ENCODE data around the gene BHLHE41.

BHLHE41 gene

GRCh38 chr12:26124446-26125399 is at the start of gene BHLHE41:
TSS of gene BHLHE41 (minus strand) at chr12:26125037. CDS start at chr12:26124779, 258 bp downstream.
- DNase-seq (ENCODE audit: low spot score) = no peak

GRCh38 chr12:26172946-26173552 is 48.2 kb upstream of the BHLHE41 start:
- no peak for DNase-seq (ENCODE audit: low spot score)

- DNase-seq (ENCODE audit: low spot score) = no peak
These were observed 47.7 kb upstream of the BHLHE41 start for GRCh38 chr12:26172539-26172938.

GRCh38 chr12:26172013-26172412 is 47.2 kb upstream of the BHLHE41 start:
- DNase-seq (ENCODE audit: low spot score) = no peak

DNA sequence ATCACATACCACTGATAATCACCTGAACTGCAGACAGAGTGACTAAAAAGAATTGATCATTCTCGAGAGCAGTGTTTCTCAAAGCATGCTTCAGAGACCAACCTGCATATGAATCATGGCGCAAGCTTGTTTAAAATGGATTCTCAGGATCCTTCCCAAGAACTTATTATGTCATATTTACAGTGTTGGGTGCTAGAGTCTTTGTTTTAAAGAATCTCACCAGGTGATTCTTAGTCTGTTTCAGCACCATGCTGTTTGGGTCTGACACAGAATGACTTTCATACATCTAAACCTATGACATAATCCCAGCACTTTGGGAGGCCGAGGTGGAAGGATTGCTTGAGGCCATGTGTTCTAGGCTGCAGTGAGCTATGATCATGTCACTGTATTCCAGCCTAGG is 39.3 kb upstream of the BHLHE41 start:
- DNase-seq (ENCODE audit: low spot score) = no peak

- DNase-seq (ENCODE audit: low spot score) = no peak
These were observed 38.1 kb upstream of the BHLHE41 start for GRCh38 chr12:26162905-26163304.

DNA sequence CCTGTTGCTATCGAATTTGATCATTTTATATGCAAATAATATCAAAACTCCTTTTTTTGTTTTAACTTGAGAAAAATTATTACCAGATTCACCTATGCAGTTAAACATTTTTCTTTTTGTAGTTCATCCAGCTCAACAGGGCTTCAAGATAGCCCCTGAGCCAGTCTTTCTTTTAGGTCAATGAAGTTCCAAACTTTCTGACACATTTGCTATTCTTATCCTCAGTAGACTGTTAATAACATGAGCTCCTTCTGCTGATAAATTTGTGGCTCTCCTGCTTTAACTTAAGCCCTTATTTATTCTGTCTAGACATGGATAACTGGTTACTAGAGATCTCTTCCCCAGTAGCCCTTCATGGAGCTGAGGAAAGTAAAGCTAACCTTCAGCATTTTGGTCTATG is 37.3 kb upstream of the BHLHE41 start:
- no peak for DNase-seq (ENCODE audit: low spot score)

- no peak for DNase-seq (ENCODE audit: low spot score)
These were observed 33.4 kb upstream of the BHLHE41 start for GRCh38 chr12:26158078-26158764.

DNA sequence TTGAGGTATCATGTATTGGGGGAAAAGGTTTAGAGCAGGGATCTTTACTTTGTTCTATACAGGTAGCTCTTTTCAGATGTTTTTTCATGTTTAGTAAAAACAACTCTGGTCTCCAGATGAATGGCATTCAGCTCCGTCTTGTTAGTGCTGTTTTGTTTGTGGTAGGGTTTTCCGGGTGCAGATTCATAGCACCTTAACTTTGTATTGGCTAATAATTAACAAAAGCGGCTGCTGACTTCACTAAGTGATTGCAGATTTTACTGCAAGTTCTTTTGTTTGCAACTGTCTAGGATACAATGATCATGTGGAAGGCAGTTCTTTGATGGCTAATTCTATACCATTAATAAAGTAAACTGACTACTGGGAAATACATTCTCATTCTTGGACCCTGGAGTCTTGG is 32.2 kb upstream of the BHLHE41 start:
- DNase-seq (ENCODE audit: low spot score) = no peak

- no peak for DNase-seq (ENCODE audit: low spot score)
These were observed 31.5 kb upstream of the BHLHE41 start for GRCh38 chr12:26156201-26156871.

DNA sequence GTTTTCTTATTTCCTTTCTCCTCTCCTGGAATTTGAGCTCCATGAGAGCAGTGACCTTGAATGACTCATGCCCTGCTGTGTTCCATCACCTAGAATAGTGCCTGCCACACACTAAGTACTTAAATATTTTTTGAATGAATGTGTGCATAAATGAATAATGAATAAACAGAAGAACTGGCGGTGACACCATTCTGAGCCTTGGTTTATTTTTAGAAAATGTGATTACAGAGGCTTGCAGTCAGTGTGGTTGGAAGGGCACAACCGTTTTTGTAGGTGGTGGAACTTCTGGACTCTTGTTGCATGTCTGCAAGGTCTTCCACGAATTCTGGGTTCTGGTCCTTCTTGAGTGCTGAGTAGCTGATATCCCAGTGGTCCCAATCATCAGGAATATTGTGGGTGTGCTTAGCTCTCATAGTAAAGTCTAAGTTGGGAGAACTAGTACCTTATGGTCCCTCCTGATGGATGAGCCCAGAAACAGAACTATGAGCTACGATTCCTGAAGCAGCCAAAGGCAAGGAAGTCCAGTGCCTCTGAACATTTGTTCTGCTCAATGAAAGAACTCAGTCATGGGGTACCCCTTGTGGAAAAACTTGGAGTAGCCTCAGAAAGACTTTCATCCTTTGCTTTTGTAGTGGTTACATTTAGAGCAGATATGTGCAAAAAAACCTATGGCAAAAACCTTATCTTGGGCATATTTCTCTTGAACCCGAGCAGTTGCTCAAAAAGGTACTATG is 28.8 kb upstream of the BHLHE41 start:
- no peak for DNase-seq (ENCODE audit: low spot score)

- DNase-seq (ENCODE audit: low spot score) = no peak
These were observed 27.8 kb upstream of the BHLHE41 start for GRCh38 chr12:26152507-26153102.

GRCh38 chr12:26150736-26151450 is 26.1 kb upstream of the BHLHE41 start:
- DNase-seq (ENCODE audit: low spot score) = no peak

DNA sequence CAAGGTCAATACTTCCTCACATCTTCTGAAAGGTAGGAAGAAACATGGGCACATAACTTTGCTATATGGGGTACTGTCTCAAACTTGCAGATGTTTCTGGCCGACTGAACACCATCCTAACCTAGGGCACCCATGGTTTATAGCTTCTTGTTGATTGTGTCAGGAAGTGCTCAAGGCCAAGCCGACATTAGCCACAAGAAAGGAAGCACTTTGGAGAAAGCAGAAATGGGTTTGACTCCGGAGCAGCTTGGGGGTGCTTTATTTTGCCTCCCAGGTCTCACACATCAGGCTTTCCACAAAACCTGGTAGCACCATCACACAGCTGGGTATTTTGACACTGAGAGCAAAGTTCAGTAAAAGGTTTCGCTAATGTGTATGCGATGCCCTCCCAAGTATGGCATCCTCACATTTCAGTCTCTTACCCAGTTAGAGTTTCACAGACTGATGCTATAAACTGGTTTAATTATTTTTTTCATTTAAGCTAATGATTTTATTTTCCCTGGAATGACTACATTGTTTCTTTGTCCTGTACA is 25.2 kb upstream of the BHLHE41 start:
- DNase-seq (ENCODE audit: low spot score) = no peak

GRCh38 chr12:26148291-26148690 is 23.5 kb upstream of the BHLHE41 start:
- DNase-seq (ENCODE audit: low spot score) = no peak

DNA sequence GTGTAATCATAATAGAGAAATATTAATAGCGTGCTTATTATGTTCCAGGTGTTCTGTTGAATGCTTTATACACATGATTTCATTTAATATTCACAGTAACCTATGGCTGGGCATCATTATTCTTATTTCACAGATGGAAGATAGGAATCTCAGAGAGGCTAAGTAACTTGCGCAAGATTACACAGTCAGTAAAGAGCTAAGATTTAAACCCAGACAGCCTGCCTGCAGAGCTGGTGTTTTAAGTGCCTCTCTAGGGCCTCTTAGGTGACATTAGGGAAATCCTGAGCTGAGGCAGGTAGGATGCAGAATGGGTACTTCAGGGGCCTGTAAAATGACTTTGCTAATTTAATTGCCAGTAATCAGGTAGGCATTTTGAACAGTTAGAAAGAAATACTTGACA is 18.5 kb upstream of the BHLHE41 start:
- DNase-seq (ENCODE audit: low spot score) = no peak

DNA sequence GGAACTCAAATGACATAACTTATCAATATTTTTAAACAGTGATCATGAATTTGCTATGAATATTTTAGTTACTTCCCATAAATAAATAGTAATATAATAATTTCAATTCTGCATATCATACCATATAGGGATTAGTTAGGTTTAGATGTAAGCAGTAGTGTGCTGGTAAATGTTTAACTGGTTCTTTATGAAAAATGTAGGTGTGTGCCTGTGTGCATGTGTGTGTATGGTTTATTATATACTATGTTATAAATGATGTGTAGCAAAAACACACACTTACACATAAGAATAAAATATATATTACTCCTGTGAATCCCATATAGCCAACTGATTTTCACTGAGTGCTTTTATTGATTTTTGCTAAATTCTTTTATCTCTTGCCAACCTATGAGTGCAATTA is 14.0 kb upstream of the BHLHE41 start:
- DNase-seq (ENCODE audit: low spot score) = no peak

DNA sequence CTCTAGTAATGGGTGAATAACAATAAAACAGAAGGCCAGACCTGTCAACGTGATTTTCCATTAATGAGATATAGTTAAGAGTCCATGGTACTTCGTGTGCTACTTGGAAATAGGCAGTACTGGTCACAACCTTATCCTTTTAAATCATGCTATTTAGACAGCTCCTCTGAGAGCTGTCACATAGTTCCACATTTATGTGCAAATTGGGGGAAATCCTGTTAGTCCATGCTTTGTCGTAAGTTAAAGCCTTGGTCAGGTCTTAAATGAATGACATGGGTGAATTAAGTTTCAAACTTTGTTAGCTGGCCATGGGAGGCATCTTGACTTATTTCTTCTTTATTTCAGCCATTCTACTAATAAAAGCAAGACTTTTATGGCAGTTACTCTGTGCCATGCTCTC is 11.9 kb upstream of the BHLHE41 start:
- DNase-seq (ENCODE audit: low spot score) = no peak

- no peak for DNase-seq (ENCODE audit: low spot score)
These were observed 10.7 kb upstream of the BHLHE41 start for GRCh38 chr12:26135571-26135970.

DNA sequence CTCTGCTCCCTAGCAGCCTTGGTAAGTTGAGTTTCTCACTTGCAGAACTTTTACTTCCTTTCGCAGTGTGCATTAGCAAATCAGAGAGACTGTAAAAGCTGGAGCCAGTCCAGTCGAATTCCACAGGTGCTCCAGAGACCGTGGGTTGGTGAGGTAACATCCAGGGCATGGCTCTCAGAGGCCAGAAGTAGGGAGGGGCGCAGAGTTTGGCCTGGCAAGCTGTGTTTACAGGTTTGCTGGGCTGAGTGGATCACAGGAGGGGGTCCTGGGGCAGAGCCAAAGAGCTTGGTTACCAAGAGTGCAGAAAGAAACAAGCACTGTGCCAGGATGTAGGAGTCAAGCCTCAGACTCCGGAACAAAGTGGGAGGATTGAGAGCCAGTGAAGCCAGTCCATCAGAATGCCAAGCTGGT is 10.2 kb upstream of the BHLHE41 start:
- DNase-seq (ENCODE audit: low spot score) = no peak
